HEK293T (cell line): ENCODE measurements around the gene PEMT.

Experiments
- CTCF ChIA-PET: fragments of 350-600 bp; formaldehyde crosslinking; extraction: SDS; loops from one replicate; lab custom pipeline; 2021; ENCODE audit warnings: antibody characterized with exemption, inconsistent platforms; lab: Yijun Ruan, JAX
- POLR2A ChIA-PET: fragments of 350-600 bp; formaldehyde crosslinking; extraction: SDS; loops from one replicate; lab custom pipeline; 2020; ENCODE audit warnings: antibody characterized with exemption, inconsistent platforms; lab: Yijun Ruan, JAX
- DNase-seq: peaks from one replicate; pipeline ENCODE4 v3.0.0; 2012; ENCODE audit warnings: mixed read lengths; ENCODE audit errors: extremely low spot score
- ARNT ChIP-seq: fragments of 450-650 bp; IDR thresholded peaks from 2 replicates; pipeline ENCODE4 v1.6.1; 2017; ENCODE audit warnings: mild to moderate bottlenecking
- BHLHE40 ChIP-seq: fragments of 450-650 bp; IDR thresholded peaks from 2 replicates; pipeline ENCODE4 v1.6.1; 2016; ENCODE audit warnings: mild to moderate bottlenecking, moderate library complexity, borderline replicate concordance
- CTBP1 ChIP-seq: fragments of 450-650 bp; IDR thresholded peaks from 2 replicates; pipeline ENCODE4 v1.6.1; 2016; ENCODE audit warnings: borderline replicate concordance
- ELF4 ChIP-seq: fragments of 450-650 bp; IDR thresholded peaks from 2 replicates; pipeline ENCODE4 v1.6.1; 2017; ENCODE audit warnings: antibody characterized with exemption
- FOXA1 ChIP-seq: fragments of 450-650 bp; IDR thresholded peaks from 2 replicates; pipeline ENCODE4 v1.6.1; 2016; ENCODE audit warnings: mild to moderate bottlenecking
- FOXK2 ChIP-seq: fragments of 450-650 bp; IDR thresholded peaks from 2 replicates; pipeline ENCODE4 v1.6.1; 2016; ENCODE audit warnings: mild to moderate bottlenecking
- FOXM1 ChIP-seq: fragments of 450-650 bp; IDR thresholded peaks from 2 replicates; pipeline ENCODE4 v1.6.1; 2017; ENCODE audit warnings: mild to moderate bottlenecking, borderline replicate concordance
- HDGF ChIP-seq: fragments of 450-650 bp; IDR thresholded peaks from 2 replicates; pipeline ENCODE4 v1.6.1; 2017; ENCODE audit warnings: antibody characterized with exemption, borderline replicate concordance
- L3MBTL2 ChIP-seq: fragments of 450-650 bp; conservative IDR thresholded peaks from 2 replicates; pipeline ENCODE4 v1.6.1; 2016; ENCODE audit warnings: mild to moderate bottlenecking
- LEF1 ChIP-seq: fragments of 450-650 bp; IDR thresholded peaks from 2 replicates; pipeline ENCODE4 v1.6.1; 2017; ENCODE audit warnings: mild to moderate bottlenecking, borderline replicate concordance
- NFRKB ChIP-seq: fragments of 450-650 bp; IDR thresholded peaks from 2 replicates; pipeline ENCODE4 v1.6.1; 2016; ENCODE audit warnings: mild to moderate bottlenecking, moderate library complexity
- SP1 ChIP-seq: fragments of 450-650 bp; IDR thresholded peaks from 2 replicates; pipeline ENCODE4 v1.6.1; 2017
- SUZ12 ChIP-seq: fragments of 450-650 bp; IDR thresholded peaks from 2 replicates; pipeline ENCODE4 v1.6.1; 2016; ENCODE audit warnings: mild to moderate bottlenecking
- TARDBP ChIP-seq: fragments of 450-650 bp; IDR thresholded peaks from 2 replicates; pipeline ENCODE4 v1.6.1; 2016
- ZNF384 ChIP-seq: fragments of 450-650 bp; IDR thresholded peaks from 2 replicates; pipeline ENCODE4 v1.6.1; 2016
- TF ChIP-seq, protein P1 (sequence below): fragments of 450-650 bp; IDR thresholded peaks from 2 replicates; pipeline ENCODE4 v1.6.1; 2016

PEMT gene

DNA sequence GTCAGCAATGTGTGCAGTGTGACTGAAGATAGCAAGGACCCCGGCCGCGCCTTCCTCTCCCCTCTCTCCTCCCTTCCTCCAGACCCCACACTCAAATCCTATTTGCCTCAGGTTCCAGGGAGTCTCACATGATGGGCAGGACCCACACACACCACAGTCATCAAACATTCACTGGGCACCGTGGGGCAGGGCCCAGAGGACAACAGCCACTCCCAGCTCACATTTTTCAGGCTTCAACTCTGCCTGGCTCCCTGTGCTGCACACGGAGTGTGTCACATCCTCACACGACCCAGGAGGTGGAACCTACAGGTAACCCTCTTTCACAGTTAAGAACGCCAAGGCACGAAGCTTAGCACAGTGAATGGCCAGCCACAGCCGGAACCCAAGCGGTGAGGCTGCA lies 30.5 kb downstream of the PEMT start:
- CTCF ChIA-PET = no interaction called here
- TF ChIP-seq FOXA1 (no peak), BHLHE40 (no peak), SP1 (no peak), HDGF (no peak), ELF4 (no peak), TARDBP (no peak), FOXK2 (no peak), FOXM1 (no peak), L3MBTL2 (no peak), SUZ12 (no peak), CTBP1 (no peak)
- TF ChIP-seq, protein P1, sequence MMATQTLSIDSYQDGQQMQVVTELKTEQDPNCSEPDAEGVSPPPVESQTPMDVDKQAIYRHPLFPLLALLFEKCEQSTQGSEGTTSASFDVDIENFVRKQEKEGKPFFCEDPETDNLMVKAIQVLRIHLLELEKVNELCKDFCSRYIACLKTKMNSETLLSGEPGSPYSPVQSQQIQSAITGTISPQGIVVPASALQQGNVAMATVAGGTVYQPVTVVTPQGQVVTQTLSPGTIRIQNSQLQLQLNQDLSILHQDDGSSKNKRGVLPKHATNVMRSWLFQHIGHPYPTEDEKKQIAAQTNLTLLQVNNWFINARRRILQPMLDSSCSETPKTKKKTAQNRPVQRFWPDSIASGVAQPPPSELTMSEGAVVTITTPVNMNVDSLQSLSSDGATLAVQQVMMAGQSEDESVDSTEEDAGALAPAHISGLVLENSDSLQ = no peak
- DNase-seq = no peak
- POLR2A ChIA-PET = no interaction called here

DNA sequence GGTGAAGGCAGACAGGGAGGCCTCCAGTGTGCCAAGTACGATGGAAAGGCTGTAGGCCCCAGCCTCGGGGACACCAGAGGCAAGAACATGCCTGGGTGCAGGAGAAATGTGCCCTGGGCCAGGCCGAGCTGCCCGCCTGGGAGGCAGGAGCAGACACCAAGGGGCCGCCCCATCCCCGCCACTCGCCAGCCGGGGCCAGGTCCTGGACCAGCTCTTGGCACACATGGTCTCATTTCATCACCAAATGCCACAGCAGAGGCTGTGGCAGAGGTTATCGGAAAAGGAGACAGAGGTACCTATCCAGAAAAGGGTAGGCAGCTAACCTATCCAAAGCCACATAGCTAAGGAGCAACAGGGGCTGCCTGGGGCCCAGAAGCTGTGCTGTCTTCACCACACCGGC lies 31.3 kb downstream of the PEMT start:
- DNase-seq = no peak
- ChIA-PET POLR2A (no interaction called here), CTCF (no interaction called here)
- TF ChIP-seq NFRKB (no peak), FOXK2 (no peak), BHLHE40 (no peak), FOXA1 (no peak), FOXM1 (no peak)

DNA sequence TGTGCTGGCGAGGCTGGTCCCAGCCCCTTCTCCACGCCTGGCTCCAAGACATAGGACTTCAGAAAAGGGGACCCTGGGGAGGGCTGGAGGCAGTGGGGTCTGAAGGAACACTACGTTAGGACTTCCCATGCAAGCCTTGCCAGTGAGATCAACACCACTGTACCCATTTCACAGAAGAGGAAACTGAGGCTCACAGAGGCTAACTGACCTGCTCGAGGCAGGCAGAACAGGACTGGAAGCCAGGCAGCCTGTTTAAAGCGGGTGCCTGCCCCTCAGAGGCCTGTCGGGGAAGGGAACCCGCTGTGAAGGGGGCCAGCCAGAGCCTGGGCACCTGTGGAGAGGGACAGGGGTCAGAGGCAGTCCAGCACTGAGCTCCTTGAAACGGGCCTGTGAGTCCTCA lies 32.3 kb downstream of the PEMT start:
- DNase-seq = no peak
- no peak for TF ChIP-seq HDGF
- TF ChIP-seq LEF1 = no peak
- no peak for TF ChIP-seq TARDBP
- no peak for TF ChIP-seq ARNT
- no peak for TF ChIP-seq CTBP1
- no peak for TF ChIP-seq FOXM1
- TF ChIP-seq BHLHE40 = no peak
- no peak for TF ChIP-seq ELF4
- no peak for TF ChIP-seq FOXA1
- TF ChIP-seq, protein P1 = no peak
- TF ChIP-seq SP1 = no peak
- TF ChIP-seq SUZ12 = no peak
- no peak for TF ChIP-seq NFRKB
- TF ChIP-seq ZNF384 = no peak
- TF ChIP-seq L3MBTL2 = no peak
- TF ChIP-seq FOXK2 = no peak
- POLR2A ChIA-PET = no interaction called here
- CTCF ChIA-PET = no interaction called here

DNA sequence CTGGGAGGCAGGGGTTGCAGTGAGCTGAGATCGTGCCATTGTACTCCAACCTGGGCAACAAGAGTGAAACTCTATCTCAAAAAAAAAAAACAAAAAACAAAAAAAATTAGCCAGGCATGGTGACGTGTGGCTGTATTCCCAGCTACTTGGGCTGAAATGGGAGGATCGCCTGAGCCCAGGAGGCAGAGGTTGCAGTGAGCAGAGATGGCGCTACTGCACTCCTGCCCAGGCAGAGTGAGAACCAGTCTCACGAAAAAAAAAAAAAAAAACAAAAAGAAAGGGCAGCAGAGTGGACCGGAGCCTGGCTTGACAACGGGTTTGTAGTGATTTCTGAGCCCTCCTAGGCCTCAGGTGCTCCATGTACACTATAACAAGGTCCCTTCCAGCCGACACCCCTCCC lies 33.1 kb downstream of the PEMT start:
- no peak for TF ChIP-seq BHLHE40
- TF ChIP-seq FOXM1 = no peak
- TF ChIP-seq SP1 = no peak
- no peak for TF ChIP-seq ZNF384
- TF ChIP-seq CTBP1 = no peak
- no peak for TF ChIP-seq HDGF
- TF ChIP-seq, protein P1 = no peak
- TF ChIP-seq FOXA1 = no peak
- TF ChIP-seq ARNT = no peak
- TF ChIP-seq LEF1 = no peak
- ChIA-PET POLR2A (interaction anchor here (1.9 kb wide), 1 partner anchor 33 kb away, joined by 6 read pairs; the partner anchor contains the start of gene PEMT), CTCF (interaction anchor here (0.7 to 1.3 kb wide), 2 partner anchors 10 to 77 kb away, joined by 3 read pairs; no protein-coding TSS in a partner anchor)
- DNase-seq = no peak

DNA sequence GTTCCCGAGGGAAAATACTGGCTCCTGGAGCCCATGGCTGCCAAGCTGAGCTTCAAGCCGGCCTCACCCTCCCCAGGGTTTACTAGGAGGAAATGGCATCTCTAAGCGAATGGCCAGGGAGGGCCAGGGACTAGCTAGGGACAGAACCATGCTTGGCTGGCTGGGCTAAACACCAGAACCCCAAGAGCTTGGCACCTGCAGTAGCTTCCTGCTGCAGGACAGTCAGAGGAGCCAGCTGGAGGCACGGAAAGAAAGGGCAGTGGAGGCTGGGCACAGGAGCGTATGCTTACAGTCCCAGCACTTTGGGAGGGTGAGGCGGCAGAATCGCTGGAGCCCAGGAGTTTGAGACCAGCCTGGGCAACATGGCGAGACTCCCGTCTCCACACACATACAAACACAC lies 33.7 kb downstream of the PEMT start:
- ChIA-PET CTCF (interaction anchor here (0.7 to 1.5 kb wide), 3 partner anchors 11 to 78 kb away, joined by 3 to 5 read pairs (median 3); no protein-coding TSS in a partner anchor), POLR2A (interaction anchor here (1.9 kb wide), 1 partner anchor 34 kb away, joined by 6 read pairs; the partner anchor contains the start of gene PEMT)
- TF ChIP-seq FOXK2 (no peak), NFRKB (no peak), TARDBP (no peak), BHLHE40 (no peak), FOXM1 (no peak), CTBP1 (no peak), SUZ12 (no peak), ARNT (no peak), ELF4 (no peak), LEF1 (no peak), ZNF384 (no peak), HDGF (no peak), SP1 (no peak)
- TF ChIP-seq, protein P1 = no peak
- DNase-seq = no peak

DNA sequence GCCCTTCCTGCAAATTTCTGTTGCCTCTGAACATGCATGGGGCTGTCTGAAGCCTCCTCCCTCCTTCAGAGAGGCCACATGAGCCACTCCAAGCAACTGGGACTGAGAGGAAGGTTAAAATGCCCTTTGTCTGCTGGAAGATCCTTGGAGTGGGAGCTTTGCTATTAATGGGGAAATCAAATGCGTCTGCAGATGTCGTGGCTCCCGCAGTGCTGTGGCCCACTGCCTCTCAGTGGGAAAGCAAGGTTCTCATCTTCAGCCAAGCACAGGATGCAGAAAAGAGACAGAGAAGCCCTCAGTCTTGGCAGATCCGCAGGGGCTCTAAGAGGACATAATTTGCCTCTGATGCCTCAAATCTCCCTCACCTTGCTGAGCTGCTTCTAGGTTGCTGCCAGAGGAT lies 34.8 kb downstream of the PEMT start:
- DNase-seq = no peak
- CTCF ChIA-PET = interaction anchor here (1.5 kb wide), 1 partner anchor 59 kb away, joined by 5 read pairs; no protein-coding TSS in a partner anchor
- POLR2A ChIA-PET = interaction anchor here (1.9 kb wide), 1 partner anchor 35 kb away, joined by 6 read pairs; the partner anchor contains the start of gene PEMT
- TF ChIP-seq L3MBTL2 (no peak), HDGF (no peak), CTBP1 (no peak)
- TF ChIP-seq, protein P1 = no peak
